Psoas muscle (tissue), 8 donors: ENCODE data around the gene ZRANB1. TPM values are rescaled to one million over a fixed set of nuclear protein-coding genes. Genes with fewer than 3 reads are reported as not detected.

Experiments
- ATAC-seq, 4 donors: fragments of 200-7000 bp; cut with Tn5 transposase; one replicate each; pipeline ENCODE4 v1.9.1; 2020; ENCODE audit warnings: moderate library complexity in 3 of 4, mild to moderate bottlenecking in 2 of 4
- DNase-seq, 2 donors: peaks; one replicate each; pipeline ENCODE4 v3.0.0-alpha.2; 2020
- H3K27ac ChIP-seq: fragments of 200-600 bp; one replicate; pipeline ENCODE4 v1.8.0; 2022
- H3K27me3 ChIP-seq, 3 donors: fragments of 200-600 bp in 1 of 3; one replicate each; pipeline versions ENCODE4 v1.6.1 to v1.8.0; 2013 to 2022; ENCODE audit warnings: low read length in 2 of 3, mild to moderate bottlenecking in 2 of 3, moderate library complexity in 1 of 3; ENCODE audit not compliant: insufficient read depth in 3 of 3
- H3K36me3 ChIP-seq, 2 donors: fragments of 200-600 bp in 1 of 2; one replicate each; pipeline versions ENCODE4 v1.6.1 to v1.8.0; 2013 to 2022; ENCODE audit warnings: low read depth in 1 of 2, mild to moderate bottlenecking in 1 of 2, moderate library complexity in 1 of 2; ENCODE audit not compliant: insufficient read depth in 1 of 2
- H3K4me1 ChIP-seq: fragments of 200-600 bp; one replicate; pipeline ENCODE4 v1.8.0; 2022
- H3K4me3 ChIP-seq: fragments of 200-600 bp; one replicate; pipeline ENCODE4 v1.8.0; 2022; ENCODE audit warnings: mild to moderate bottlenecking
- H3K9me3 ChIP-seq: fragments of 200-600 bp; one replicate; pipeline ENCODE4 v1.8.0; 2022
- CTCF ChIP-seq: fragments of 200-600 bp; IDR thresholded peaks from one replicate; pipeline ENCODE4 v1.8.0; 2022; ENCODE audit warnings: antibody characterized with exemption
- WGBS, 3 donors: extraction: QIAGEN DNeasy Blood & Tissue Kit; methylation state at CpG; one replicate each; pipeline versions ENCODE4 v1.1.6 to v1.1.7; 2013; 5-methylcytosine and 5-hydroxymethylcytosine counted together
- intact Hi-C, 2 donors: fragments of 100-400 bp; cut with DNase I; formaldehyde crosslinking; loops; one replicate each; pipeline versions ENCODE4 v1.11.0 to v1.14.2; 2022
- polyA plus RNA-seq, 3 donors: library from polyadenylated mRNA; stranded (reverse); fragments of 200-250 nt; gene quantifications; one replicate each; pipeline ENCODE4 v1.2.3, GENCODE V29; 2013
- total RNA-seq, 4 donors: library from RNA; stranded (reverse); fragmentation: NEBNext Ultra II Directional in 2 of 4; extraction: Animal tissue kit (Norgen Biotek cat#: 25700) in 2 of 4; gene quantifications; one replicate each; pipeline versions ENCODE4 v1.2.1 to v1.2.4, GENCODE V29; 2021 to 2023
- donor health status: healthy with polysubstance abuse.
- donor health status: DM: no; HTN: no; CAD: no; lungs with moderate emphysema.
- donor health status: Bipolar disorder and iron deficiency.
- donor health status: healthy.
- donor health status: DM: yes; HTN: yes; CAD: no.
- donor health status: DM: no; HTN: no; CAD: no.
- donor health status: DM: no; HTN: no; CAD: no.
- donor health status: DM: yes; HTN: yes; CAD: no.

The ZRANB1 gene
- total and polyA plus RNA-seq, 7 donors, result 20.9 to 115 (median 57.3) TPM

GRCh38 chr10:125026974-125027735 lies 85.2 kb downstream of the ZRANB1 start:
- no peaks in the 10 kb centered on the region for H3K9me3 ChIP-seq
- 88 to 93% (median 90%) methylated on average over 39 to 40 of the region's 40 CpGs for WGBS, 3 donors
- H3K27me3 ChIP-seq, result no peaks in the 10 kb centered on the region
- TF ChIP-seq CTCF, result no peak
- H3K4me1 ChIP-seq, result peaks cover 79% of the 10 kb centered on the region
- DNase-seq, result peak in 1 of 2 donors; percentile 52
- peaks cover 0 to 5% of the 10 kb centered on the region in 2 donors for H3K36me3 ChIP-seq
- H3K4me3 ChIP-seq, result no peak overlapping the region
- peak in 1 of 4 donors; percentile 10 for ATAC-seq
- intact Hi-C loops, result no loop called here
- peak overlapping the region; percentile 67 for H3K27ac ChIP-seq

GRCh38 chr10:125027871-125028869 lies 86.2 kb downstream of the ZRANB1 start:
- TF ChIP-seq CTCF, result no peak
- Histone ChIP-seq H3K9me3 (no peaks in the 10 kb centered on the region), H3K27me3 (no peaks in the 10 kb centered on the region), H3K27ac (peak overlapping the region; percentile 67), H3K36me3 (peaks cover 0 to 9% of the 10 kb centered on the region in 2 donors), H3K4me1 (peaks cover 79% of the 10 kb centered on the region), H3K4me3 (no peak overlapping the region)
- ATAC-seq (peak; percentile 33 to 67 (median 47)), DNase-seq (peak in 1 of 2 donors; percentile 61)
- intact Hi-C loops, result no loop called here
- WGBS, 3 donors, result 23 to 42% (median 25%) methylated on average over 17 of the region's 17 CpGs

- Histone ChIP-seq H3K27me3 (no peaks in the 10 kb centered on the region), H3K36me3 (peaks cover 0 to 13% of the 10 kb centered on the region in 2 donors), H3K4me1 (peaks cover 71% of the 10 kb centered on the region), H3K27ac (peak overlapping the region; percentile 33), H3K4me3 (no peak overlapping the region), H3K9me3 (no peaks in the 10 kb centered on the region)
- intact Hi-C loops, result no loop called here
- DNase-seq (peak in 1 of 2 donors; percentile 23), ATAC-seq (no peak)
- WGBS, 3 donors, result 85 to 89% (median 86%) methylated on average over 7 of the region's 7 CpGs
- TF ChIP-seq CTCF, result no peak
Measured at GRCh38 chr10:125029584-125030242, 87.8 kb downstream of the ZRANB1 start.

GRCh38 chr10:125030567-125031197 lies 88.8 kb downstream of the ZRANB1 start:
- no peak for TF ChIP-seq CTCF
- no peaks in the 10 kb centered on the region for H3K9me3 ChIP-seq
- peak in 1 of 2 donors; percentile 73 for DNase-seq
- H3K36me3 ChIP-seq, result peaks cover 0 to 13% of the 10 kb centered on the region in 2 donors
- H3K4me1 ChIP-seq, result peaks cover 70% of the 10 kb centered on the region
- peak overlapping the region; percentile 33 for H3K27ac ChIP-seq
- WGBS, 3 donors, result 70 to 83% (median 81%) methylated on average over 9 to 10 of the region's 10 CpGs
- H3K27me3 ChIP-seq, result no peaks in the 10 kb centered on the region
- H3K4me3 ChIP-seq, result no peak overlapping the region
- intact Hi-C loops, result no loop called here
- ATAC-seq, result no peak
